ENCODE measurements around the gene SH3PXD2A. TPM values are rescaled to one million over a fixed set of nuclear protein-coding genes. Genes with fewer than 3 reads are reported as not detected.

The SH3PXD2A gene
- total and polyA plus RNA-seq, 10 of the 15 experiments (the other 5 are each of a cell fraction or from before 2014, with no cell fraction given): 0.63 to 14.0 (median 4.4) TPM

- ChIA-PET CTCF (interaction anchor here (1.6 kb wide), 1 partner anchor 10 kb away, joined by 4 read pairs; no protein-coding TSS in a partner anchor), RAD21 (ENCODE audit: unreplicated experiment) (interaction anchor here (1.1 kb wide), 1 partner anchor 9 kb away, joined by 3 read pairs; no protein-coding TSS in a partner anchor), SMC1A (ENCODE audit: uncharacterized antibody, unreplicated experiment) (interaction anchor here (0.6 kb wide), 1 partner anchor 235 kb away, joined by 3 read pairs; no protein-coding TSS in a partner anchor), POLR2A (no interaction called here)
- DNase-seq (ENCODE audit: low read depth, low spot score): no peak
- Histone ChIP-seq H3K4me1 (ENCODE audit: control insufficient read depth, insufficient read depth, low read length) (peaks cover 6% of the 10 kb centered on the region), H3K27me3 (replicated peaks in 1 of 2; ENCODE audit: control insufficient read depth in 2 of 2, insufficient read depth in 2 of 2, low read length in 1 of 2) (peaks cover 6 to 13% of the 10 kb centered on the region in 2 experiments), H3K79me2 (ENCODE audit: control insufficient read depth, insufficient read depth, low read length) (no peaks in the 10 kb centered on the region), H3K36me3 (ENCODE audit: control insufficient read depth in 2 of 2, insufficient read depth in 2 of 2, low read length in 1 of 2) (no peaks in the 10 kb centered on the region), H3K27ac (ENCODE audit: control insufficient read depth, insufficient read depth) (no peak overlapping the region), H3K4me3 (no peak overlapping the region), H3K9me3 (replicated peaks; ENCODE audit: control insufficient read depth, insufficient read depth, low read length) (no peaks in the 10 kb centered on the region), H3K9ac (ENCODE audit: control insufficient read depth, insufficient read depth, low read length) (no peak overlapping the region), H3K4me2 (ENCODE audit: control insufficient read depth, insufficient read depth) (no peak overlapping the region), H4K20me1 (ENCODE audit: control insufficient read depth, insufficient read depth) (no peaks in the 10 kb centered on the region), H2AFZ (ENCODE audit: control insufficient read depth, low read depth, low read length) (peak overlapping the region; percentile 7; the same call in 1 of the 2 replicates)
- FAIRE-seq: no peak
- peak; percentile 64 for ATAC-seq
- WGBS (ENCODE audit: insufficient coverage, insufficient replicate concordance, low lambda C conversion rate, missing lambda C conversion rate): 11% methylated on average over 10 of the region's 10 CpGs
- intact Hi-C loops (cut with micrococcal nuclease; ENCODE audit: unreplicated experiment): no loop called here
- no TSS peak for BruUV-seq (replicated peaks)
- in situ Hi-C loops (cut with MboI): no loop called here
- no peak for TF ChIP-seq YBX1 (IDR thresholded peaks at IDR 0.05)
- no peak for TF ChIP-seq ZNF622 (IDR thresholded peaks at IDR 0.05)
- TF ChIP-seq FOXM1 (IDR thresholded peaks at IDR 0.05; ENCODE audit: low read depth, low read length): no peak
- TF ChIP-seq GATAD2B (conservative IDR thresholded peaks at IDR 0.05; ENCODE audit: low read depth): 0 out of 2 replicates have a peak, but pooled peaks have one; percentile 41
- TF ChIP-seq CBFB (IDR thresholded peaks at IDR 0.05; ENCODE audit: low read depth): no peak
- no peak for TF ChIP-seq EZH2 (IDR thresholded peaks at IDR 0.05; ENCODE audit: borderline replicate concordance, control insufficient read depth, low read depth, low read length)
- TF ChIP-seq IKZF2 (IDR thresholded peaks at IDR 0.05): peak in 1 of 2 experiments; percentile 15; a peak in 1 of 4 replicates
- TF ChIP-seq MYB (IDR thresholded peaks at IDR 0.05; ENCODE audit: borderline replicate concordance, low read depth, low read length): no peak
- no peak for TF ChIP-seq SRF (IDR thresholded peaks at IDR 0.05; ENCODE audit: low read depth in 2 of 2, low read length in 2 of 2)
- no peak for TF ChIP-seq DPF2 (IDR thresholded peaks at IDR 0.05)
- TF ChIP-seq SMAD1 (IDR thresholded peaks at IDR 0.05; ENCODE audit: low read depth, partially characterized antibody): no peak
- TF ChIP-seq TCF12 (IDR thresholded peaks at IDR 0.05; ENCODE audit: low read depth, low read length): no peak
- no peak for TF ChIP-seq NR2C2 (IDR thresholded peaks at IDR 0.05; ENCODE audit: borderline replicate concordance, control insufficient read depth, insufficient read length, low read depth)
- TF ChIP-seq ESRRA (IDR thresholded peaks at IDR 0.05; ENCODE audit: low read length): no peak
- TF ChIP-seq RB1 (IDR thresholded peaks at IDR 0.05; ENCODE audit: borderline replicate concordance): no peak
- no peak for TF ChIP-seq ZBTB33 (IDR thresholded peaks at IDR 0.05)
- TF ChIP-seq NR2C1 (IDR thresholded peaks at IDR 0.05): no peak
- TF ChIP-seq CEBPB (IDR thresholded peaks at IDR 0.05; ENCODE audit: borderline replicate concordance in 1 of 2, low read depth in 2 of 2, low read length in 2 of 2): no peak
- no peak for TF ChIP-seq ZBTB11 (CRISPR knock-in tag; IDR thresholded peaks at IDR 0.05)
- no peak for TF ChIP-seq SREBF2 (IDR thresholded peaks at IDR 0.05; ENCODE audit: low read length)
These were observed 303.5 kb downstream of the SH3PXD2A start for GRCh38 chr10:103551619-103552602.

Data from GM12878 (cell line).